Nucleus accumbens (tissue), 56 donors: ENCODE results near the gene MT1HL1.

Source experiments
- DNase-seq, 56 donors: peaks; one replicate each; lab custom pipeline; 2025; lab: John Stamatoyannopoulos, UW

Gene MT1HL1

GRCh38 chr1:237004116-237004515, at the start of gene MT1HL1:
MT1HL1 (minus strand) TSS chr1:237004441; CDS start chr1:237004372, 69 bp downstream.
- DNase-seq: no peak

- no peak for DNase-seq
Measured at GRCh38 chr1:237050915-237051314, 46.7 kb upstream of the MT1HL1 start.

- no peak for DNase-seq
Measured at GRCh38 chr1:237050185-237050584, 45.9 kb upstream of the MT1HL1 start.

- DNase-seq: no peak
Measured at GRCh38 chr1:237048803-237049202, 44.6 kb upstream of the MT1HL1 start.

- DNase-seq: peak in 2 of 56 donors; percentile 2 to 3
Measured at GRCh38 chr1:237045278-237046016, 41.2 kb upstream of the MT1HL1 start.

GRCh38 chr1:237043846-237044636, 39.8 kb upstream of the MT1HL1 start:
- no peak for DNase-seq

GRCh38 chr1:237042892-237043576, 38.8 kb upstream of the MT1HL1 start:
- peak in 28 of 56 donors; percentile 1 to 58 (median 29) for DNase-seq

- peak in 7 of 56 donors; percentile 6 to 52 (median 16) for DNase-seq
Measured at GRCh38 chr1:237042526-237042891, 38.3 kb upstream of the MT1HL1 start.

- peak in 30 of 56 donors; percentile 3 to 64 (median 28) for DNase-seq
Measured at GRCh38 chr1:237041795-237042525, 37.7 kb upstream of the MT1HL1 start, which contains the start of gene RYR2. RYR2 (plus strand) TSS chr1:237042184; CDS start chr1:237042522, 338 bp downstream.

GRCh38 chr1:237041461-237041794, 37.2 kb upstream of the MT1HL1 start:
- no peak for DNase-seq

- DNase-seq: no peak
Measured at GRCh38 chr1:237040823-237041222, 36.6 kb upstream of the MT1HL1 start.

- no peak for DNase-seq
Measured at GRCh38 chr1:237038211-237038610, 34.0 kb upstream of the MT1HL1 start.

GRCh38 chr1:237035759-237036158, 31.5 kb upstream of the MT1HL1 start:
- DNase-seq: no peak

GRCh38 chr1:237033804-237034203, 29.6 kb upstream of the MT1HL1 start:
- no peak for DNase-seq

- DNase-seq: no peak
Measured at GRCh38 chr1:237033061-237033460, 28.8 kb upstream of the MT1HL1 start.

- DNase-seq: no peak
Measured at GRCh38 chr1:237032029-237032428, 27.8 kb upstream of the MT1HL1 start.

- DNase-seq: no peak
Measured at GRCh38 chr1:237031480-237031879, 27.2 kb upstream of the MT1HL1 start.

GRCh38 chr1:237029850-237030535, 25.8 kb upstream of the MT1HL1 start:
- DNase-seq: no peak

GRCh38 chr1:237029240-237029639, 25.0 kb upstream of the MT1HL1 start:
- no peak for DNase-seq
